ENCODE data around the gene CYP20A1.
"Not testable (repeated sequence)": the region's sequence is repeated elsewhere in the genome, so short reads cannot be mapped to it uniquely, and the experiment has no call there.

CYP20A1 gene

GRCh38 chr2:203282101-203282500 is 43.3 kb downstream of the CYP20A1 start:
- DNase-seq = no peak

GRCh38 chr2:203286532-203286931 is 47.7 kb downstream of the CYP20A1 start:
- DNase-seq = no peak

- no peak for DNase-seq
Measured at GRCh38 chr2:203301667-203302066, 62.8 kb downstream of the CYP20A1 start.

GRCh38 chr2:203302586-203302985 is 63.8 kb downstream of the CYP20A1 start:
- DNase-seq = not testable (repeated sequence)

GRCh38 chr2:203310688-203311436 is 72.0 kb downstream of the CYP20A1 start:
- DNase-seq = no peak

- peak in 1 of 5 experiments; percentile 32 for DNase-seq
Measured at GRCh38 chr2:203326356-203326755, 87.5 kb downstream of the CYP20A1 start.

GRCh38 chr2:203327582-203327900 is 88.7 kb downstream of the CYP20A1 start:
- DNase-seq = no peak

GRCh38 chr2:203327901-203328759 is 89.3 kb downstream of the CYP20A1 start, which contains the start of gene ABI2:
ABI2 (plus strand) TSS chr2:203328394; CDS start chr2:203328515, 121 bp downstream.
- DNase-seq = peak; percentile 37 to 49 (median 43)

- DNase-seq = peak in 4 of 5 experiments; percentile 10 to 26 (median 16)
Measured at GRCh38 chr2:203328760-203329540, 90.1 kb downstream of the CYP20A1 start.

- no peak for DNase-seq
Measured at GRCh38 chr2:203330434-203330833, 91.6 kb downstream of the CYP20A1 start.

- no peak for DNase-seq
Measured at GRCh38 chr2:203338322-203338721, 99.5 kb downstream of the CYP20A1 start.

GRCh38 chr2:203340791-203341487 is 102.1 kb downstream of the CYP20A1 start:
- no peak for DNase-seq

- DNase-seq = no peak
Measured at GRCh38 chr2:203341741-203342310, 103.0 kb downstream of the CYP20A1 start.

GRCh38 chr2:203342374-203342773 is 103.6 kb downstream of the CYP20A1 start:
- not testable (repeated sequence) for DNase-seq

GRCh38 chr2:203344667-203345066 is 105.8 kb downstream of the CYP20A1 start:
- DNase-seq = no peak

GRCh38 chr2:203346612-203347011 is 107.8 kb downstream of the CYP20A1 start:
- DNase-seq = no peak

- DNase-seq = no peak
Measured at GRCh38 chr2:203347375-203347774, 108.6 kb downstream of the CYP20A1 start.

GRCh38 chr2:203352604-203353255 is 113.9 kb downstream of the CYP20A1 start:
- DNase-seq = no peak

GRCh38 chr2:203354966-203355365 is 116.1 kb downstream of the CYP20A1 start:
- DNase-seq = no peak
